H9 (cell line): ENCODE results near the gene CD4. TPM values are rescaled to one million over a fixed set of nuclear protein-coding genes. Genes with fewer than 3 reads are reported as not detected.

Experiments
- DNase-seq: peaks from one replicate; pipeline ENCODE4 v3.0.0-alpha.2; 2017
- H2AFZ ChIP-seq: one replicate; pipeline ENCODE4 v1.6.1; 2013; ENCODE audit warnings: mild to moderate bottlenecking, low read length, control low read depth, moderate library complexity
- H2AK5ac ChIP-seq: 2 replicates; pipeline ENCODE4 v1.6.1; 2013; ENCODE audit warnings: low read length, control low read depth, mixed read lengths; ENCODE audit not compliant: insufficient read length
- H2BK120ac ChIP-seq: one replicate; pipeline ENCODE4 v1.6.1; 2013; ENCODE audit warnings: low read depth, mild to moderate bottlenecking, low read length, control low read depth, inconsistent platforms; ENCODE audit not compliant: poor library complexity, severe bottlenecking
- H2BK12ac ChIP-seq: 2 replicates; pipeline ENCODE4 v1.6.1; 2013; ENCODE audit warnings: low read length, control low read depth, mixed read lengths, low read depth; ENCODE audit not compliant: insufficient read length
- H2BK15ac ChIP-seq: 2 replicates; pipeline ENCODE4 v1.6.1; 2013; ENCODE audit warnings: low read depth, low read length, control low read depth
- H2BK20ac ChIP-seq: one replicate; pipeline ENCODE4 v1.6.1; 2013; ENCODE audit warnings: low read depth, mild to moderate bottlenecking, low read length, control low read depth, inconsistent platforms; ENCODE audit not compliant: poor library complexity, severe bottlenecking
- H2BK5ac ChIP-seq: 2 replicates; pipeline ENCODE4 v1.6.1; 2013; ENCODE audit warnings: low read length, control low read depth, mixed read lengths; ENCODE audit not compliant: insufficient read length
- H3K14ac ChIP-seq: 2 replicates; pipeline ENCODE4 v1.6.1; 2013; ENCODE audit warnings: low read length, control low read depth; ENCODE audit not compliant: insufficient read depth
- H3K18ac ChIP-seq: 2 replicates; pipeline ENCODE4 v1.6.1; 2013; ENCODE audit warnings: low read depth, mild to moderate bottlenecking, mixed read lengths, low read length, control low read depth; ENCODE audit not compliant: insufficient read length
- H3K23ac ChIP-seq: 2 replicates; pipeline ENCODE4 v1.6.1; 2013; ENCODE audit warnings: low read length, control low read depth, mixed read lengths, low read depth; ENCODE audit not compliant: insufficient read length
- H3K23me2 ChIP-seq: 2 replicates; pipeline ENCODE4 v1.6.1; 2013; ENCODE audit warnings: low read depth, mild to moderate bottlenecking, mixed read lengths, low read length, control low read depth; ENCODE audit not compliant: insufficient read length, poor library complexity, severe bottlenecking
- H3K27ac ChIP-seq: 2 replicates; pipeline ENCODE4 v1.5.1; 2013; ENCODE audit warnings: low read length, control low read depth, mixed read lengths, low read depth; ENCODE audit not compliant: insufficient read length
- H3K27me3 ChIP-seq: 2 replicates; pipeline ENCODE4 v1.6.1; 2013; ENCODE audit warnings: low read length, control low read depth, inconsistent platforms; ENCODE audit not compliant: insufficient read depth
- H3K4ac ChIP-seq: 2 replicates; pipeline ENCODE4 v1.6.1; 2013; ENCODE audit warnings: low read depth, mild to moderate bottlenecking, control low read depth, inconsistent platforms, low read length, moderate library complexity
- H3K4me1 ChIP-seq: 2 replicates; pipeline ENCODE4 v1.6.1; 2013; ENCODE audit warnings: low read length, control low read depth, inconsistent platforms; ENCODE audit not compliant: insufficient read depth
- H3K4me2 ChIP-seq: 2 replicates; pipeline ENCODE4 v1.6.1; 2013; ENCODE audit warnings: low read length, control low read depth, mixed read lengths; ENCODE audit not compliant: insufficient read length, insufficient read depth
- H3K56ac ChIP-seq: 2 replicates; pipeline ENCODE4 v1.6.1; 2013; ENCODE audit warnings: low read depth, mild to moderate bottlenecking, mixed read lengths, low read length, control low read depth; ENCODE audit not compliant: insufficient read length
- H3K79me1 ChIP-seq: 2 replicates; pipeline ENCODE4 v1.6.1; 2013; ENCODE audit warnings: low read depth, mild to moderate bottlenecking, moderate library complexity, low read length, control low read depth, inconsistent platforms; ENCODE audit not compliant: insufficient read depth, poor library complexity, severe bottlenecking
- H3K79me2 ChIP-seq: 2 replicates; pipeline ENCODE4 v1.6.1; 2013; ENCODE audit warnings: low read length, control low read depth, inconsistent platforms; ENCODE audit not compliant: insufficient read depth
- H3K9ac ChIP-seq: 2 replicates; pipeline ENCODE4 v1.6.1; 2013; ENCODE audit warnings: low read length, control low read depth, mixed read lengths; ENCODE audit not compliant: insufficient read length; ENCODE audit errors: extremely low read depth
- H3K9me3 ChIP-seq: one replicate; pipeline ENCODE4 v1.6.1; 2013; ENCODE audit warnings: low read depth, low read length, inconsistent platforms; ENCODE audit not compliant: control insufficient read depth
- H3T11ph ChIP-seq: one replicate; pipeline ENCODE4 v1.6.1; 2013; ENCODE audit warnings: mild to moderate bottlenecking, low read length, control low read depth, inconsistent platforms
- H4K20me1 ChIP-seq: one replicate; pipeline ENCODE4 v1.6.1; 2013; ENCODE audit not compliant: control insufficient read depth, insufficient read length, insufficient read depth
- H4K5ac ChIP-seq: 2 replicates; pipeline ENCODE4 v1.6.1; 2013; ENCODE audit warnings: low read depth, mild to moderate bottlenecking, mixed read lengths, low read length, control low read depth; ENCODE audit not compliant: insufficient read length
- H4K8ac ChIP-seq: replicated peaks from 2 replicates; pipeline ENCODE4 v1.6.1; 2013; ENCODE audit warnings: low read length, control low read depth, mixed read lengths, low read depth; ENCODE audit not compliant: insufficient read length
- H4K91ac ChIP-seq: 2 replicates; pipeline ENCODE4 v1.6.1; 2013; ENCODE audit warnings: low read depth, mild to moderate bottlenecking, moderate library complexity, mixed read lengths, low read length, control low read depth; ENCODE audit not compliant: insufficient read length
- H3K27ac Mint-ChIP-seq, 3 experiments: 2 replicates in 2 of 3; 3 replicates in 1 of 3; pipeline ENCODE4 v1.8.0; 2020 to 2021; ENCODE audit warnings: mixed read lengths in 3 of 3, mild to moderate bottlenecking in 1 of 3, moderate library complexity in 1 of 3
- H3K27me3 Mint-ChIP-seq: 2 replicates; pipeline ENCODE4 v1.8.0; 2021; ENCODE audit warnings: low read depth, mild to moderate bottlenecking, moderate library complexity, mixed read lengths
- H3K36me3 Mint-ChIP-seq, 3 experiments: 2 replicates in 2 of 3; 3 replicates in 1 of 3; pipeline ENCODE4 v1.8.0; 2020 to 2021; ENCODE audit warnings: low read depth in 3 of 3, mixed read lengths in 3 of 3; ENCODE audit not compliant: insufficient read depth in 1 of 3
- H3K4me1 Mint-ChIP-seq, 2 experiments: 2 replicates each; pipeline ENCODE4 v1.8.0; 2020; ENCODE audit warnings: mixed read lengths in 2 of 2
- H3K4me3 Mint-ChIP-seq, 2 experiments: 2 replicates in 1 of 2; 3 replicates in 1 of 2; pipeline ENCODE4 v1.8.0; 2020 to 2021; ENCODE audit warnings: mild to moderate bottlenecking in 2 of 2, mixed read lengths in 2 of 2, moderate library complexity in 1 of 2
- H3K9me3 Mint-ChIP-seq, 2 experiments: 2 replicates in 1 of 2; 3 replicates in 1 of 2; pipeline ENCODE4 v1.8.0; 2020; ENCODE audit warnings: mild to moderate bottlenecking in 2 of 2, mixed read lengths in 2 of 2, moderate library complexity in 1 of 2
- CTCF ChIP-seq: fragments of 200-600 bp; sonication (generic); conservative IDR thresholded peaks from 3 replicates; pipeline ENCODE4 v1.8.0; 2021; ENCODE audit warnings: antibody characterized with exemption, mild to moderate bottlenecking
- WGBS: extraction: QIAGEN DNeasy Blood & Tissue Kit; methylation state at CpG from one replicate; pipeline ENCODE4 v1.1.7; 2013; ENCODE audit warnings: missing lambda C conversion rate, low lambda C conversion rate, mixed read lengths; ENCODE audit not compliant: insufficient read length; ENCODE audit errors: extremely low coverage; 5-methylcytosine and 5-hydroxymethylcytosine counted together
- total RNA-seq: library from RNA; stranded (reverse); gene quantifications from 2 replicates; pipeline ENCODE4 v1.2.1, GENCODE V29; 2021

CD4 gene
- total RNA-seq, 1 experiment from 2014 or later = 1.1 TPM

GRCh38 chr12:6840330-6840729 lies 51.0 kb downstream of the CD4 start:
- peak overlapping the region in 2 of 3 experiments; percentile 39 to 67; a peak in 3 of 7 replicates for H3K27ac Mint-ChIP-seq
- Histone ChIP-seq H3K56ac (no peak overlapping the region), H3K18ac (no peak overlapping the region), H3K79me1 (no peaks in the 10 kb centered on the region), H4K20me1 (no peaks in the 10 kb centered on the region), H4K8ac (no peak overlapping the region), H3K4me2 (no peak overlapping the region), H3K27ac (no peak overlapping the region), H4K91ac (no peak overlapping the region), H4K5ac (no peak overlapping the region), H2BK15ac (no peak overlapping the region), H2BK20ac (no peak overlapping the region), H2BK5ac (no peak overlapping the region), H3K27me3 (no peaks in the 10 kb centered on the region), H2BK12ac (no peak overlapping the region), H3K9ac (no peak overlapping the region), H3K4ac (no peak overlapping the region), H3K9me3 (no peaks in the 10 kb centered on the region), H3K79me2 (no peaks in the 10 kb centered on the region), H2AK5ac (no peak overlapping the region), H3K23ac (no peak overlapping the region), H2AFZ (no peak overlapping the region), H3K4me1 (no peaks in the 10 kb centered on the region), H3K23me2 (no peaks in the 10 kb centered on the region), H2BK120ac (no peak overlapping the region), H3T11ph (no peak overlapping the region), H3K14ac (no peak overlapping the region)
- H3K4me1 Mint-ChIP-seq = peaks cover 4 to 23% of the 10 kb centered on the region in 2 experiments; a peak in 3 of 4 replicates
- H3K9me3 Mint-ChIP-seq = no peaks in the 10 kb centered on the region; a peak in 1 of 5 replicates
- no peak overlapping the region for H3K4me3 Mint-ChIP-seq
- no peak for TF ChIP-seq CTCF
- H3K27me3 Mint-ChIP-seq = no peaks in the 10 kb centered on the region
- peaks cover 29 to 72% (median 71%) of the 10 kb centered on the region in 3 experiments for H3K36me3 Mint-ChIP-seq
- WGBS = no CpG with 5 or more reads among the region's 1 CpG
- no peak for DNase-seq
